ENCODE data around the gene ZNF548.
"Not testable (repeated sequence)": the region's sequence is repeated elsewhere in the genome, so short reads cannot be mapped to it uniquely, and the experiment has no call there.

The ZNF548 gene

GRCh38 chr19:57366776-57367175 lies 22.9 kb upstream of the ZNF548 start:
- ATAC-seq = no peak
- TF ChIP-seq RARB (CRISPR knock-in tag; IDR thresholded peaks at IDR 0.05) = no peak
- no peak for TF ChIP-seq ZC3H10 (CRISPR knock-in tag; IDR thresholded peaks at IDR 0.05)
- TF ChIP-seq ISL1 (CRISPR knock-in tag; IDR thresholded peaks at IDR 0.05) = no peak
- no peak for TF ChIP-seq ZNF8 (CRISPR knock-in tag; IDR thresholded peaks at IDR 0.05)
- TF ChIP-seq POU6F1 (CRISPR knock-in tag; IDR thresholded peaks at IDR 0.05; ENCODE audit: borderline replicate concordance, low read depth) = no peak
- no peak for TF ChIP-seq ZFP3 (CRISPR knock-in tag; IDR thresholded peaks at IDR 0.05)

- TF ChIP-seq ZFP30 (CRISPR knock-in tag; IDR thresholded peaks at IDR 0.05) (no peak), ZNF70 (CRISPR knock-in tag; IDR thresholded peaks at IDR 0.05) (no peak), GLIS3 (CRISPR knock-in tag; IDR thresholded peaks at IDR 0.05) (no peak)
- no peak for ATAC-seq
These were observed 15.5 kb upstream of the ZNF548 start for GRCh38 chr19:57374179-57374578.

- ATAC-seq = not testable (repeated sequence)
These were observed 15.0 kb upstream of the ZNF548 start for GRCh38 chr19:57374647-57375046.

- TF ChIP-seq RARB (CRISPR knock-in tag; IDR thresholded peaks at IDR 0.05) = no peak
- TF ChIP-seq POU6F1 (CRISPR knock-in tag; IDR thresholded peaks at IDR 0.05; ENCODE audit: borderline replicate concordance, low read depth) = no peak
- TF ChIP-seq TCF4 (CRISPR knock-in tag; IDR thresholded peaks at IDR 0.05; ENCODE audit: borderline replicate concordance) = no peak
- TF ChIP-seq CREB5 (CRISPR knock-in tag; IDR thresholded peaks at IDR 0.05; ENCODE audit: low read depth) = no peak
- TF ChIP-seq PATZ1 (CRISPR knock-in tag; IDR thresholded peaks at IDR 0.05; ENCODE audit: borderline replicate concordance) = no peak
- TF ChIP-seq ZNF70 (CRISPR knock-in tag; IDR thresholded peaks at IDR 0.05) = no peak
- TF ChIP-seq GLIS3 (CRISPR knock-in tag; IDR thresholded peaks at IDR 0.05) = no peak
- no peak for TF ChIP-seq TOX (CRISPR knock-in tag; IDR thresholded peaks at IDR 0.05; ENCODE audit: borderline replicate concordance)
- no peak for TF ChIP-seq ZFP30 (CRISPR knock-in tag; IDR thresholded peaks at IDR 0.05)
- no peak for TF ChIP-seq BACH2 (CRISPR knock-in tag; IDR thresholded peaks at IDR 0.05; ENCODE audit: borderline replicate concordance)
- no peak for TF ChIP-seq ESRRG (CRISPR knock-in tag; IDR thresholded peaks at IDR 0.05)
- no peak for TF ChIP-seq ISL1 (CRISPR knock-in tag; IDR thresholded peaks at IDR 0.05)
- no peak for TF ChIP-seq TSHZ2 (CRISPR knock-in tag; IDR thresholded peaks at IDR 0.05)
- no peak for TF ChIP-seq SNAI2 (CRISPR knock-in tag; IDR thresholded peaks at IDR 0.05)
- TF ChIP-seq CSDC2 (CRISPR knock-in tag; IDR thresholded peaks at IDR 0.05) = no peak
- TF ChIP-seq ZNF565 (CRISPR knock-in tag; conservative IDR thresholded peaks at IDR 0.05; ENCODE audit: low read depth) = no peak
- TF ChIP-seq ZFP3 (CRISPR knock-in tag; IDR thresholded peaks at IDR 0.05) = no peak
- no peak for TF ChIP-seq ARNTL (CRISPR knock-in tag; IDR thresholded peaks at IDR 0.05; ENCODE audit: borderline replicate concordance, low read depth)
- ATAC-seq = no peak
These were observed 13.5 kb upstream of the ZNF548 start for GRCh38 chr19:57376151-57376550.
